Chondrocyte (in vitro differentiated cells): ENCODE data around the gene NEK5. TPM values are rescaled to one million over a fixed set of nuclear protein-coding genes. Genes with fewer than 3 reads are reported as not detected.
A peak's percentile ranks its signal among the peaks of the same experiment; 100 is the strongest.
"Not testable (repeated sequence)": the region's sequence is repeated elsewhere in the genome, so short reads cannot be mapped to it uniquely, and the experiment has no call there.

Source experiments
- DNase-seq: peaks from one replicate; pipeline ENCODE4 v3.0.0; 2021; ENCODE audit warnings: mixed read lengths, low spot score
- H3K27ac Mint-ChIP-seq: one replicate; pipeline ENCODE4 v1.8.0; 2021; ENCODE audit warnings: mild to moderate bottlenecking, moderate library complexity, mixed read lengths; ENCODE audit not compliant: unreplicated experiment
- H3K27me3 Mint-ChIP-seq: 2 replicates; pipeline ENCODE4 v1.8.0; 2021; ENCODE audit warnings: low read depth, mixed read lengths
- H3K36me3 Mint-ChIP-seq: 2 replicates; pipeline ENCODE4 v1.8.0; 2021; ENCODE audit warnings: low read depth, mixed read lengths
- H3K4me1 Mint-ChIP-seq: 2 replicates; pipeline ENCODE4 v1.8.0; 2021; ENCODE audit warnings: low read depth, mild to moderate bottlenecking, mixed read lengths
- H3K4me3 Mint-ChIP-seq: one replicate; pipeline ENCODE4 v1.8.0; 2021; ENCODE audit warnings: mild to moderate bottlenecking, moderate library complexity, mixed read lengths; ENCODE audit not compliant: unreplicated experiment
- H3K9me3 Mint-ChIP-seq: 2 replicates; pipeline ENCODE4 v1.8.0; 2021; ENCODE audit warnings: low read depth, mixed read lengths
- CTCF ChIP-seq: fragments of 200-600 bp; sonication (generic); IDR thresholded peaks from 2 replicates; pipeline ENCODE4 v1.5.0; 2021; ENCODE audit warnings: antibody characterized with exemption, mild to moderate bottlenecking, moderate library complexity
- total RNA-seq: library from RNA; stranded (reverse); gene quantifications from 3 replicates; pipeline ENCODE4 v1.2.1, GENCODE V29; 2021

Gene NEK5
- total RNA-seq, 1 donor from 2014 or later: 0.40 TPM

- DNase-seq: no peak
- H3K4me1 Mint-ChIP-seq: no peaks in the 10 kb centered on the region
- peaks cover 13% of the 10 kb centered on the region for H3K36me3 Mint-ChIP-seq
- no peak overlapping the region for H3K27ac Mint-ChIP-seq
- no peaks in the 10 kb centered on the region for H3K27me3 Mint-ChIP-seq
- H3K9me3 Mint-ChIP-seq: no peaks in the 10 kb centered on the region
- H3K4me3 Mint-ChIP-seq: no peak overlapping the region
- TF ChIP-seq CTCF: no peak
Observed at GRCh38 chr13:52169839-52170238, 41.0 kb upstream of the NEK5 start.

- H3K36me3 Mint-ChIP-seq: peaks cover 6% of the 10 kb centered on the region
- no peaks in the 10 kb centered on the region for H3K9me3 Mint-ChIP-seq
- no peak for DNase-seq
- H3K27me3 Mint-ChIP-seq: no peaks in the 10 kb centered on the region
- TF ChIP-seq CTCF: no peak
- peaks cover 20% of the 10 kb centered on the region for H3K4me1 Mint-ChIP-seq
- H3K27ac Mint-ChIP-seq: no peak overlapping the region
- no peak overlapping the region for H3K4me3 Mint-ChIP-seq
Observed at GRCh38 chr13:52165411-52165810, 36.5 kb upstream of the NEK5 start.

GRCh38 chr13:52164989-52165388 lies 36.1 kb upstream of the NEK5 start:
- no peaks in the 10 kb centered on the region for H3K9me3 Mint-ChIP-seq
- no peaks in the 10 kb centered on the region for H3K27me3 Mint-ChIP-seq
- H3K27ac Mint-ChIP-seq: no peak overlapping the region
- H3K36me3 Mint-ChIP-seq: peaks cover 6% of the 10 kb centered on the region
- no peak for TF ChIP-seq CTCF
- DNase-seq: no peak
- no peak overlapping the region for H3K4me3 Mint-ChIP-seq
- peaks cover 21% of the 10 kb centered on the region for H3K4me1 Mint-ChIP-seq

- not testable (repeated sequence) for H3K4me3 Mint-ChIP-seq, H3K36me3 Mint-ChIP-seq, DNase-seq, H3K27me3 Mint-ChIP-seq, H3K27ac Mint-ChIP-seq, H3K9me3 Mint-ChIP-seq
- H3K4me1 Mint-ChIP-seq: peaks cover 26% of the 10 kb centered on the region
Observed at GRCh38 chr13:52163878-52164277, 35.0 kb upstream of the NEK5 start.

- no peaks in the 10 kb centered on the region for H3K27me3 Mint-ChIP-seq
- H3K4me1 Mint-ChIP-seq: peaks cover 36% of the 10 kb centered on the region
- TF ChIP-seq CTCF: no peak
- H3K27ac Mint-ChIP-seq: peak overlapping the region; percentile 58
- no peaks in the 10 kb centered on the region for H3K9me3 Mint-ChIP-seq
- H3K4me3 Mint-ChIP-seq: no peak overlapping the region
- DNase-seq: no peak
- H3K36me3 Mint-ChIP-seq: peaks cover 4% of the 10 kb centered on the region
Observed at GRCh38 chr13:52162279-52163101, 33.6 kb upstream of the NEK5 start.

- peaks cover 46% of the 10 kb centered on the region for H3K4me1 Mint-ChIP-seq
- TF ChIP-seq CTCF: no peak
- H3K27ac Mint-ChIP-seq: no peak overlapping the region
- H3K9me3 Mint-ChIP-seq: no peaks in the 10 kb centered on the region
- no peak for DNase-seq
- H3K36me3 Mint-ChIP-seq: no peaks in the 10 kb centered on the region
- no peaks in the 10 kb centered on the region for H3K27me3 Mint-ChIP-seq
- no peak overlapping the region for H3K4me3 Mint-ChIP-seq
Observed at GRCh38 chr13:52161181-52161646, 32.3 kb upstream of the NEK5 start.
